ENCODE measurements around the gene R3HDM2.

- TF ChIP-seq RAD21 (IDR thresholded peaks at IDR 0.05; ENCODE audit: low read depth) = no peak
- TF ChIP-seq CTCF (IDR thresholded peaks at IDR 0.05 in 2 of 3, conservative IDR thresholded peaks at IDR 0.05 in 1 of 3; ENCODE audit: borderline replicate concordance in 1 of 3, insufficient read depth in 1 of 3, low read depth in 2 of 3, low read length in 2 of 3) = no peak
- no peak for TF ChIP-seq REST (IDR thresholded peaks at IDR 0.05; ENCODE audit: low read depth)
- TF ChIP-seq MAX (IDR thresholded peaks at IDR 0.05) = no peak
Measured at GRCh38 chr12:57477710-57478681, 47.2 kb upstream of the R3HDM2 start.

Measured in HCT116 (cell line).